Stomach (tissue), 4 donors: Measurements from ENCODE around the gene ZNF687.

Experiments used
- CTCF ChIP-seq, 7 experiments: fragments of 450-650 bp in 4 of 7; fragments of 200-600 bp in 3 of 7; sonication (generic) in 3 of 7; IDR thresholded peaks; one replicate each; pipeline ENCODE4 v1.5.1; 2016 to 2019; ENCODE audit warnings: antibody characterized with exemption in 7 of 7, control low read depth in 2 of 7, mild to moderate bottlenecking in 1 of 7
- POLR2A ChIP-seq, 4 donors: fragments of 450-650 bp; IDR thresholded peaks; one replicate each; pipeline ENCODE4 v1.6.1; 2016; ENCODE audit warnings: antibody characterized with exemption in 4 of 4, control low read depth in 2 of 4, mild to moderate bottlenecking in 1 of 4, moderate library complexity in 1 of 4
- POLR2AphosphoS5 ChIP-seq, 3 donors: sonication (generic); formaldehyde crosslinking; IDR thresholded peaks; one replicate each; pipeline ENCODE4 v1.6.1; 2016; ENCODE audit warnings: antibody characterized with exemption in 3 of 3

GRCh38 chr1:151314137-151314875 is 32.2 kb downstream of the ZNF687 start:
- TF ChIP-seq POLR2AphosphoS5 (IDR thresholded peaks at IDR 0.05): peak in 2 of 3 donors; percentile 20 to 24
- TF ChIP-seq CTCF (IDR thresholded peaks at IDR 0.05): no peak
- no peak for TF ChIP-seq POLR2A (IDR thresholded peaks at IDR 0.05)
